Kidney glomerular epithelial cell (primary cell): Measurements from ENCODE around the gene PSG4.
"Not testable (repeated sequence)": the region's sequence is repeated elsewhere in the genome, so short reads cannot be mapped to it uniquely, and the experiment has no call there.

Experiments
- DNase-seq: peaks from one replicate; lab custom pipeline; 2025; lab: John Stamatoyannopoulos, UW

The PSG4 gene

DNA sequence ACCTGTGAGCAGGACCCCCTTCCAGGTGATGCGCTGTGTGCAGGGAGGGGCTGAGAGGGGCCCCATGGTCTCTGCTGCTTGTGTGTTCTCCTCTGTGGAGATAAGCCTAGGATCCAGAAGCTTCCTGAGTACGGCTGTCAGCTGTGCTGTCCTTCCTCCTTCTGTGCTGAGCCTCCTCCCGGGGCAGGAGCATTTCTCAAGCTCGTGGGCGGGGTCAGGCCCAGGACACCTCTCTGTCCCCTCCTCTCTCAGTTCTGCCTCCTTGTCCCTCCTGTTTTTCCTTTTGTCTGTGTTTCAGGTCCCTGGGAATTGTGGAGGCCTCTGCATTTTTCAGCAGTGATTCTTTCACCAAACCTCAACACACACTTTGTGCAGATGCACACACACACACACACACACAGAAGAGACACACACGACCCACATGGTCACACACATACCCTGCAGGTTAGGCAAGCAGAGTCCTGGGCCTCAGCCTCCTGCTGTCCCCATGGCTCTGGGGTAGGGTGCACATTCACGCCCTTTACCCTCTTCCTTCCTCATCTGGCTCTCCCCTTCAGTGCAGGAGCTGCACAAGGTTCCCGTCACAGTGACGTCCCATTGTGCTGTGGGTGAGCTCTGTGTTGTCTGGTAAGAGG is at the start of gene PSG4:
Gene PSG4 (minus strand): TSS at position 168 of the 635 bp plus-strand sequence. CDS start 102 bp downstream, at position 66.
- DNase-seq, result not testable (repeated sequence)

DNA sequence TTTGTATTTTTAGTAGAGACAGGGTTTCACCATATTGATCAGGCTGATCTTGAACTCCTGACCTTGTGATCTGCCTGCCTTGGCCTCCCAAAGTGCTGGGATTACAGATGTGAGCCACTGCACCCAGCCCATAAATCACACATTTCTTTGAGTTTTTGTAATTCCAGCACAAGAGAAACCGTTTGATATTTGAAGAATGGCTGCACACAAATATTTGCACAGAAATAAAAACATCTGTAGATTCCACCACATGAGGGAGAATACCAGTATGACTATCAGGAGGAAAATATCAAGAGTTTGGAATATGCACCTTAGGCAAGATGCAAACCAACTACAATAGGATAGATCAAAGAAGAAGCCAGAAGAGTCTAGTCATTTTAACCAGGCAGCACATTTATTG is 46.0 kb upstream of the PSG4 start:
- not testable (repeated sequence) for DNase-seq

- not testable (repeated sequence) for DNase-seq
Observed at GRCh38 chr19:43250296-43250695, 44.9 kb upstream of the PSG4 start.

GRCh38 chr19:43248635-43249002 is 43.2 kb upstream of the PSG4 start:
- DNase-seq, result not testable (repeated sequence)

DNA sequence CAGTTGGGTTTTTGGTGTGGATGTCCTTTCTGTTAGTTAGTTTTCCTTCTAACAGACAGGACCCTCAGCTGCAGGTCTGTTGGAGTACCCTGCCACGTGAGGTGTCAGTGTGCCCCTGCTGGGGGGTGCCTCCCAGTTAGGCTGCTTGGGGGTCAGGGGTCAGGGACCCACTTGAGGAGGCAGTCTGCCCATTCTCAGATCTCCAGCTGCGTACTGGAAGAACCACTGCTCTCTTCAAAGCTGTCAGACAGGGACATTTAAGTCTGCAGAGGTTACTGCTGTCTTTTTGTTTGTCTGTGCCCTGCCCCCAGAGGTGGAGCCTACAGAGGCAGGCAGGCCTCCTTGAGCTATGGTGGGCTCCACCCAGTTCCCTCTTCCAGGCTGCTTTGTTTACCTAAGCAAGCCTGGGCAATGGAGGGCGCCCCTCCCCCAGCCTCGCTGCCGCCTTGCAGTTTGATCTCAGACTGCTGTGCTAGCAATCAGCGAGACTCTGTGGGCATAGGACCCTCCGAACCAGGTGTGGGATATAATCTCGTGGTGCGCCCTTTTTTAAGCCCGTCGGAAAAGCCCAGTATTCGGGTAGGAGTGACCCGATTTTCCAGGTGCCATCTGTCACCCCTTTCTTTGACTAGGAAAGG is 41.9 kb upstream of the PSG4 start:
- not testable (repeated sequence) for DNase-seq

GRCh38 chr19:43245848-43246247 is 40.4 kb upstream of the PSG4 start:
- not testable (repeated sequence) for DNase-seq

DNA sequence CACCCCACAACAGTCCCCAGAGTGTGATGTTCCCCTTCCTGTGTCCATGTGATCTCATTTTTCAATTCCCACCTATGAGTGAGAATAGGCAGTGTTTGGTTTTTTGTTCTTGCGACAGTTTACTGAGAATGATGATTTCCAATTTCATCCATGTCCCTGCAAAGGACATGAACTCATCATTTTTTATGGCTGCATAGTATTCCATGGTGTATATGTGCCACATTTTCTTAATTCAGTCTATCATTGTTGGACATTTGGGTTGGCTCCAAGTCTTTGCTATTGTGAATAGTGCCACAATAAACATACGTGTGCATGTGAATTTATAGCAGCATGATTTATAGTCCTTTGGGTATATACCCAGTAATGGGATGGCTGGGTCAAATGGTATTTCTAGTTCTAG is 36.8 kb upstream of the PSG4 start:
- not testable (repeated sequence) for DNase-seq

GRCh38 chr19:43238213-43238612 is 32.8 kb upstream of the PSG4 start:
- DNase-seq, result not testable (repeated sequence)

GRCh38 chr19:43235686-43236085 is 30.2 kb upstream of the PSG4 start:
- not testable (repeated sequence) for DNase-seq

DNA sequence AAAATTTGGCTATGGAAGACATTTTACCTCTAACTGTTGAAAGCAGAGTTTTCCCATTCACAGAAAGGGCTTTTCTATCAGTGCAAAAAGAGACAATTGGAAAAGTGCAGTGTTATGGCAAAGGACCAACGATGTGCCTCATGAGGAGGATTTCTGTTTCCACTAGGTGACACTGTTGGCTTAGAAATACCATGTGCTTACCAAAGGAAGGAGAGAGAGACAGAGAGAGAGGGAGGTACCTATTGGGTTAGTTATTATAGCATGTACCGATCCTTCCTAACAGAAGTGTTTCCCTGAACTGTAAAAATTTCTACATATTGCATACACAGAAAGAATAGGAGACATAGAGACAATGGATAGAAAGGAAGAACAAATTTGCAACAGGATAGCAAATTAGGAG is 23.9 kb upstream of the PSG4 start:
- no peak for DNase-seq

- not testable (repeated sequence) for DNase-seq
Observed at GRCh38 chr19:43228730-43229129, 23.3 kb upstream of the PSG4 start.

GRCh38 chr19:43226986-43227385 is 21.5 kb upstream of the PSG4 start:
- DNase-seq, result not testable (repeated sequence)

DNA sequence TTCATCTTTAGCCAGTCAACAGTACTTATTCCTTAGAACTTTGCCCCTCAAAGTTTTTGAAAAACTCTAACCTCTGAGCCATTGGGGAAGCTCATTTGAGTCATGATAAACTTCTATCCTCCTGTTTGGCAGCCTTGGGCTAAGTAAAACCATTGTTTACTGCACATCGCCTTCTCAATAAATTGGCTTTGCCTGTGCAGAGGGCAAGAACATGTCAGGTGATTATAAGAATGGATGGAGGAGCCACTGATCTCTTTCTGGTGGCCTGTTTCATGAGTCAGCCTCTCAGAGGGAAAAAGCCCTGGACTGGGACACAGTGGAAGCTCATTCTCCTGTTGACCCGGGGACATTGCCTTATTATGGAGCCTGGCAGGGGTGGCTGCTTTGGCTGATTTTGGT is 19.4 kb upstream of the PSG4 start:
- DNase-seq, result no peak

DNA sequence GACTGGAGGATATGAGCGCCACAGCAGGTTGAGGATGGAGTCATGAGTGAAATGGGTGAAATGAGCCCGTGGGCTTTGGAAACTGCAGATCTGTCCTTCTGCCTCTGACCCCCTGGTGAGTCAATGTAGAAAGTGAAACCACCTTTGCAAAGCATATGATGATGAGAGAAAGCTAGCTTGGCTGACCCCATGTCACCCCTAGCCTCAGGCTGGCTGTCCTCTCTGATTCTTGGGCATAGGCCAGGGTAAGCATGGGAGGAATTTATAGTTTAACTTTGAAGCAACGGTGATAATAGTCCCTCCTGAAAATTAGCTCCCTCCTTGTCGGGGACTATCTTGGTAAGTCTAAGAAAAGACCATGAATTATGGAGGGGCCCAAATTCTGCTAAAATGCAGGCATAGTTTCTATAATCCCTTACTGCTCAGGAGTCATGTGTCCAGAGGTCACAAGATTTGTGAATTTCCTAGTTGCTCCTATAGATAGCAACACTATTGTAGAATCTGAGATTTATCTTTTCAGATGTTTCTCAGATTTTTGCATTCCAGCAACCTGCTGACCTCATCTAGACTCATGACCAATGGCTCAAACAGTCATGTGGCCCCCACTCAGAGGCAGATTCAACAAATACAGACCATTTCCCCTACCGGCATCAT is 18.9 kb upstream of the PSG4 start:
- DNase-seq, result not testable (repeated sequence)

GRCh38 chr19:43221891-43222290 is 16.5 kb upstream of the PSG4 start:
- DNase-seq, result not testable (repeated sequence)

GRCh38 chr19:43219136-43219535 is 13.7 kb upstream of the PSG4 start:
- DNase-seq, result not testable (repeated sequence)

GRCh38 chr19:43215881-43216280 is 10.4 kb upstream of the PSG4 start:
- not testable (repeated sequence) for DNase-seq

GRCh38 chr19:43207991-43208390 is 2.6 kb upstream of the PSG4 start:
- no peak for DNase-seq

DNA sequence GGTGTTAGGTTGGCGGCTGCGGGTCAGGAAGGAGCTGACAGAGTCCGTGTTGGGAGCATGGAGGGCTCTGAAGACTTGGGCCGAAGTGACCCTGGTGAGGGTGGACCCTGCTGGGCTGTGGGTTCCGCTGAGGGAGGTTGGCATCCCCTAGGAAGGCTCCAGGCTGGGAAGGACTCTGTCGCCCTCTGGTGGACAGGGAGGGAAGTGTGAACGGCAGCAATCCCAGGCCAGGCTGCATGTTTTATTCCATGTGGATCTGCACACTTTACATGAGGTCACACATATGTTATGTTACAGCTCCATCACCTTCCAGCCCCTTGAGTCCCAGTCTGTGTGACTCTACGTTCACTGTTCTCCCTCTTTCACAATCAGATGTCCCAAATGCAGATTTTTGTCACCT is 1.7 kb upstream of the PSG4 start:
- DNase-seq, result not testable (repeated sequence)

GRCh38 chr19:43203611-43204010 is 1.8 kb downstream of the PSG4 start:
- not testable (repeated sequence) for DNase-seq

DNA sequence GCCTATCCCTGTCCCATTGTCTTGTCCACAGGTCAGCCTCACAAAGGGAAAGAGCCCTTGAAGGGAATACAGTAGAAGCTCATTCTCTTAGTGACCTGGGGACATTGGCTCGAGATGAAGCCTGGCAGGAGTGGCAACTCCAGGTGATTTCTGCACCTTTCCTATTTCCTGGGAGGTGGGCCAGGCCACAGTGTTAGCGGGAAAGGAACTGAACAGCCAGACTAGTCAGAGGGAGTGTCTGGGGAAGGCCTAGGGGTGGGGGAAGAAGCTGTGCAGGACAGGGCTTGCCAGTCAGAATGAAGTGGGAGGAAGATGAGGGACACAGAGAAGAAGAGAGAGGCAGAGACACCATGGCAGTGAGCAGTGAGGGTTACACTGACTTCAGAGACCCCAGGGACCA is 3.5 kb downstream of the PSG4 start:
- not testable (repeated sequence) for DNase-seq

- peak; percentile 6 for DNase-seq
Observed at GRCh38 chr19:43201337-43201801, 4.1 kb downstream of the PSG4 start.
